ENCODE results near the gene MYO7A. TPM values are rescaled to one million over a fixed set of nuclear protein-coding genes. Genes with fewer than 3 reads are reported as not detected.

The MYO7A gene
- total and polyA plus RNA-seq, 2 experiments from 2014 or later: 1.8 to 5.4 TPM

GRCh38 chr11:77159219-77159936 lies 31.3 kb downstream of the MYO7A start:
- Histone ChIP-seq H3K27me3 (ENCODE audit: insufficient read depth) (no peaks in the 10 kb centered on the region), H3K79me2 (replicated peaks; ENCODE audit: insufficient read depth) (no peaks in the 10 kb centered on the region), H3K4me2 (no peak overlapping the region), H3K4me3 (no peak overlapping the region), H3K27ac (ENCODE audit: low read depth) (no peak overlapping the region), H3K36me3 (ENCODE audit: insufficient read depth) (no peaks in the 10 kb centered on the region), H2AFZ (no peak overlapping the region), H3K4me1 (ENCODE audit: insufficient read depth) (no peaks in the 10 kb centered on the region), H3F3A (replicated peaks; ENCODE audit: low read depth) (no peaks in the 10 kb centered on the region), H3K9me2 (ENCODE audit: insufficient read depth) (no peaks in the 10 kb centered on the region), H4K20me1 (replicated peaks; ENCODE audit: insufficient read depth) (no peaks in the 10 kb centered on the region)
- TF ChIP-seq POLR2AphosphoS5 (IDR thresholded peaks at IDR 0.05; ENCODE audit: low read depth) (no peak), EZH2phosphoT487 (IDR thresholded peaks at IDR 0.05; ENCODE audit: unreplicated experiment) (no peak), CREB1 (CRISPR knock-in tag; IDR thresholded peaks at IDR 0.05; ENCODE audit: low read depth) (no peak), JUNB (IDR thresholded peaks at IDR 0.05; ENCODE audit: unreplicated experiment) (no peak), ZNF462 (CRISPR knock-in tag; IDR thresholded peaks at IDR 0.05) (no peak)
- Mint-ChIP-seq H3K4me1 (no peaks in the 10 kb centered on the region; the same call in 2 of the 3 replicates), H3K36me3 (ENCODE audit: low read depth) (no peaks in the 10 kb centered on the region), H3K4me3 (no peak overlapping the region), H3K27ac (no peak overlapping the region), H3K27me3 (ENCODE audit: insufficient read depth, low read depth, poor library complexity) (peaks cover 7% of the 10 kb centered on the region), H3K9me3 (no peaks in the 10 kb centered on the region)
- no peak for ATAC-seq
- no peak for DNase-seq (ENCODE audit: low spot score)

- Mint-ChIP-seq H3K27ac (no peak overlapping the region), H3K36me3 (ENCODE audit: low read depth) (no peaks in the 10 kb centered on the region), H3K27me3 (ENCODE audit: insufficient read depth, low read depth, poor library complexity) (peaks cover 7% of the 10 kb centered on the region), H3K4me3 (no peak overlapping the region), H3K4me1 (no peaks in the 10 kb centered on the region; the same call in 2 of the 3 replicates), H3K9me3 (no peaks in the 10 kb centered on the region)
- Histone ChIP-seq H3K27me3 (ENCODE audit: insufficient read depth) (no peaks in the 10 kb centered on the region), H3K4me1 (ENCODE audit: insufficient read depth) (no peaks in the 10 kb centered on the region), H2AFZ (no peak overlapping the region), H4K20me1 (replicated peaks; ENCODE audit: insufficient read depth) (no peaks in the 10 kb centered on the region), H3K9me2 (ENCODE audit: insufficient read depth) (no peaks in the 10 kb centered on the region), H3K79me2 (replicated peaks; ENCODE audit: insufficient read depth) (no peaks in the 10 kb centered on the region), H3F3A (replicated peaks; ENCODE audit: low read depth) (no peaks in the 10 kb centered on the region), H3K27ac (ENCODE audit: low read depth) (no peak overlapping the region), H3K4me3 (no peak overlapping the region), H3K4me2 (no peak overlapping the region), H3K36me3 (ENCODE audit: insufficient read depth) (no peaks in the 10 kb centered on the region)
- no peak for ATAC-seq
- no peak for DNase-seq (ENCODE audit: low spot score)
- TF ChIP-seq CREB1 (CRISPR knock-in tag; IDR thresholded peaks at IDR 0.05; ENCODE audit: low read depth) (no peak), ETS1 (IDR thresholded peaks at IDR 0.05) (no peak), REST (IDR thresholded peaks at IDR 0.05; ENCODE audit: unreplicated experiment) (no peak)
Observed at GRCh38 chr11:77159937-77160495, 32.0 kb downstream of the MYO7A start.
